SIG-M5 treated with dmso at 0.1 percent for 504 hours (cell line): ENCODE results near the gene PXDN.

Experiments used
- DNase-seq: peaks from one replicate; lab custom pipeline; 2025; ENCODE audit not compliant: unreplicated experiment; lab: John Stamatoyannopoulos, UW

PXDN gene

DNA sequence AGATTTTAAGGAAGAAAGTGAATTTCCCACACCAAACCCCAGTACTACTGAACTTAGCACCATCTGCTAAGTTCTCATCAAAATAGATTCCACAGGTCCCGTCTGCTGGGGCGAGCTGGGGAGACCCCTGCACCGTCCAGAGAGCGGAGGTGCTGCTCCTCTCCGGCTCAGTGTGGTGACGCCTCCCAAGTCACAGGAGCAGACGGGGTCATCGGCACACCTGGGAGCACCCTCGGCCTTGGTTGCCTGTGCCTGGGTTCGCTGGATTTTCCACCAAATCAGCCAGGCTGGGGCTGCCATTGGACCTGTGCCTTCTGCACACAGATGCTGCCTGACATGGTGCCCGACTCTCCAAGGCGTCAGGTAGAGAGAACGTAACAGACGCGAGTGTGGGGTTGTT, 141.3 kb downstream of the PXDN start:
- no peak for DNase-seq

DNA sequence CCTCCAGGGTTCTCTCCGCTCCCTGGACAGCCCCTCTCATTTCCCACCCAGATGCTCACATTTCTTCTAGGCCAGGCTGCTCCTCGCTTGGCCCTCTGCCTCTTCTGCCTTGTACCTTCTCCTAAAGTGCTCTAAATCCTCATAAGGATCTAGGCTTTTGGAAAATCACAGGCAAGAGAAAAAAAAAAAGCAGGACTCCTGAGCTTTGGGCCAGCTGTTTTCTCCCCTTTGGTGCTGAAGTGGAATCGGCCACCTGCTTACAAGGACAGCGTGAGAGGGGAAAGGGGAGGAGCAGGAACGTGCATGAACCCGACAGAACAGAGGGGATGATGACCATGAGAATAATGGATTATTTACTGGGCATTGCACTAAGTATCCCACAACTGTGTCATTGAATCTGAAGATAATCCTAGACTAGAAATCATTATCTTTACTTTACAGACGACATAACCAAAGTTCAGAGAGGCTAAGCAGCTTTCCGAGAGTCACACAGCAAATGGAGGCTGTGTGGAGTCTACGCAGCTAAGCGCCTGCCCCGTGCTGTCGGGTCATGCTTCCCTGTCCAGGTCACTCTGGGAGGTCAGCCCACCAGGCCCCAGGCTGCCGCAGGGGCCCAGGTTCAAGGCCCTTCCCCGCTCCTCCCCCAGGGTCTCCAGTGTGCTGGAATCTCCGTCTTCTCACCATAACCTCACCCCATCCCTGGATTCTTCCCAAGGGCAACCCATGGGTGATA, 141.9 kb downstream of the PXDN start:
- DNase-seq, result no peak

GRCh38 chr2:1601471-1602277, 142.6 kb downstream of the PXDN start:
- DNase-seq, result no peak

- DNase-seq, result no peak
These were observed 143.3 kb downstream of the PXDN start for GRCh38 chr2:1601067-1601412.

DNA sequence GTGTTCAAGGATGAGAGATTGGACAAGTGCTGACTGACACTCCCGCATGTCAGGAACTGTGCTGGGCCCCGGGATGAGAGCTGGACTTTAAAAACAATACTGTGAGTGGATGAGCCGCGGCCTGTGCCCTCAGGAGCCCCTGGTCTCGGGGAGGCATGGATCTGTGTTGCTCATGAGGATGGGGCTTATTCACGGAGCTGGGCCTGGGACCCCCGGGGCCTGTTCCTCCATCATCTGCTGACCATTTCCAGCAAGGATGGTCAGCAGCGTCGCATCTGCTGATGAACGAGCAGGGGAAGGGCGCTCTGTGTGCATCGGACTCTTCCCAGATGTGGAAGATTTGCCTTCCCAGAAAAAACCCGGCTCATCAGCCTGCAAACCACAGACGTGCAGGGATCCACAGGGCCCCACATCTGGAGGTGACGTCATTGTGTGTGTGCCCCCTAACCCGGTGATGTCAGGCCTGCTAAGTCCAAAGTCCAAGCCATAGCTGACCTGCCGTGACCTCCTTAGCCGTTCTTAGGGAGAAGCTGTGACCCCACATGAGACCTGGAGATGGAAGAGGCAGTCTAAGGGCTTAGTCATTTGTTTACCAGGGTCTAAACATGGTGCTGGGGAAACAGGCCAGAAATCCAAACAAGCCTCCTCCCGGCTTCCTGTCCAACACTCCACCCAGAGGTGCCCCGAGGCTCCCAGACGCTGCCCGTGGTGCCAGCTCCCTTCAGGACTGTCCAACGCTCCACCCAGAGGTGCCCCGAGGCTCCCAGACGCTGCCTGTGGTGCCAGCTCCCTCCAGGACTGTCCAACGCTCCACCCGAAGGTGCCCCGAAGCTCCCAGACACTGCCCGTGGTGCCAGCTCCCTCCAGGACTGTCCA, 143.9 kb downstream of the PXDN start:
- DNase-seq, result no peak

- no peak for DNase-seq
These were observed 144.8 kb downstream of the PXDN start for GRCh38 chr2:1599301-1600085.

- no peak for DNase-seq
These were observed 145.5 kb downstream of the PXDN start for GRCh38 chr2:1598800-1599199.

DNA sequence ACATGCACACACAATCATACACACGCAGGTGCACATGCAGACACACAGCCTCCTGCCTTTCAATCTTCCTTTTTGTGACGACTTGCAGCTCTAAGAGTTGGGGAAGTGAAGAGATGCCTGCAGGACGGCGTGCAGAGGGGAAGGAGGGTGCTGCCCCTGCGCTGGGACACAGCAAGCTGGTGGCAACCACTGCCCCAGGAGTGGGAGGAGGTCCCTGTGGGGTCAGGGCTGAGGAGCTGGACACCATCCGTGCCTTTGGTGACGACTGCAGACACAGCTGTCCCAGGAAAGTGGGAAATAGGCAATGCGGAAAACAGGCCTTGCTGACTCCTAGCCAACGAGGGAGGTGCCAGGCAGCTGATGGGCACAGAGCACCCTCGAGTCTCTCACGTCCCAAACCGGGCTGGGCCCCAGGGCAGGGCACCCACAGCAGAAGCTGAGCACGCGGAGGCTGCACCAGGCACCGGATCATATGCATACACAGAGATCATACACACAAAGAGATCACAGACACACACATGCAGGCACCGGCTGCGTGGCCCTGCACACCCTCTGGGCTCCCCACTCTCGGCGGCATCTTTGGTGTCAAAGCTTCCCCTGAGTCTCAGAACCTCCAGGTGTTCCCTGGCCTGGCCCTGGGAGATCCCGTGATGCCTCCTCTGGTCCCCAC, 146.1 kb downstream of the PXDN start:
- no peak for DNase-seq

- DNase-seq, result no peak
These were observed 149.0 kb downstream of the PXDN start for GRCh38 chr2:1595274-1595673.

- no peak for DNase-seq
These were observed 149.7 kb downstream of the PXDN start for GRCh38 chr2:1594373-1595171.

- no peak for DNase-seq
These were observed 150.3 kb downstream of the PXDN start for GRCh38 chr2:1594123-1594372.

DNA sequence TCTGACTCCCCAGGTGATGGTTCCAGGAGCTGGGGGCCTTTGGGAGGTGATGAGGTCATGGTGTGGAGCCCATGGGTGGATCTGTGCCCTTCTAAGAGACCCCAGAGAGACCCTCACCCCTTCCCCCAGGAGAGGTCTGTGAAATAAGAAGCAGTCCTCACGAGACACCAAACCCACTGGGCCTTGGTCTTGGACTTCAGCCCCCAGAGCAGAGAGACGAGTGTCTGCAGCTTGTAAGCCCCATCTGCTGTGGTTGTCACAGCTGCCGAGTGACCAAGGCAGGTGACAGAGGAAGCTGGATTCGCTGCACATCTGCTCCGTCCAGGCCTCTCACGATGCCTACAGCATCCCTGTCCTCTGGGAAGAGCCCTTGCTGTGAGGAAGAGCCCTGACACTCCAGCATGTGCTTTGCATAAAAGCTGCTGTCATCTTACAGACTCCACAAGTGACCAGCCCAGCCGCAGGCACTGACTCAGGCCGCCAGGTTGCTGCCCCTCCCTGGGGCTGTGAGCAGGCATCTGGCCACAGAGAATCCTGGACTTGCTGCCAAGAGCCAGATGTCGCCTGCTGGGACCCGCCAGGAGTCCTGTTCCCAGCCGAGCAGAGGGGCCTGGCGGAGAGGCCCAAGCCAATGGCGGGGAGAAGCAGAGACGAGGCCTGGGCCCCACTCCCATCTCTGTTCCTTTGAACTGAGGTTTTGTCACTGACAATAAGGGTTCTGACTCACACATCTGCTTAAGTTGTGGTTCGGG, 150.8 kb downstream of the PXDN start:
- no peak for DNase-seq

DNA sequence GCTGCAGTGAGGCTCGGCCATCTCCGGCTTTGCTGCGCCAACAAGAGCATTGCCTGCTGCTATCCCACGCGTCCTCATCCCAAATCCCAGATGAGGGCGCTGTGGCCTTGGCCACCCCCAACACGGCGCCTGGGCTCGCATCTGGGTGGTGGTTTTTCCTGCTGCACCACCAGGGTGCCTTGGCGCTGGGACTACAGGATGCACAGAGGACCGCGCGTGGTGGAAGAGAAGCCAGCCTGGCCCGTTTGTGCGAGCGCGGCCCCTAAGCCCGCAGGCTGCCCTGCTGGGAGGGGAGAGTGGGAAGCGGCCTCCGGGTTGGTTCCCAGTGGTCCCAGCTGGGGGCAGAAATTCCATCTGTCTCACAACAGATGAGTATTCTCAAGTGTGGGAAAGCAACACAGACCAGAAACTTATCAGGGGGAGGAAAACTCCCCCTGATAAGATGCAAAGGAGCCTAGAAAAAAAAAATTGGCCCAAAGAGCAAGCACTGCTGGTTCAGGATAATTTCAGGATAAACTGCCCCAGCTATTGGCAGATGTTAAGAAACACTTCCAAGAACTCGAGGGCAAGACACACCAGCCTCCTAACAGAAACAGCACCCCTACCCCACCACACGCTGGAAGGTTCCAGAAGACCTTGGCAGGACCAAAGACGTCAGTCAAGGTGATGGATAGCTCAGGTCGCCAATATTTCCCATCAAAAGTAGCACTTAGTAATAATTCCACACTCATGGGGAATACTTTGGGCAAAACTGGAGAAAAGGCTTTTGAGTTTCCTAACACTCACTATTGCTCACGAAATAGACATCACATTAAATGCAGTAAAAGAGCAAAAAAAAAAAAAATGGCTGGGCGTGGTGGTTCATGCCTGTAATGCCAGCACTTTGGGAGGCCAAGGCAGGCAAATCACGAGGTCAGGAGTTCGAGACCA, 152.1 kb downstream of the PXDN start:
- DNase-seq, result no peak

DNA sequence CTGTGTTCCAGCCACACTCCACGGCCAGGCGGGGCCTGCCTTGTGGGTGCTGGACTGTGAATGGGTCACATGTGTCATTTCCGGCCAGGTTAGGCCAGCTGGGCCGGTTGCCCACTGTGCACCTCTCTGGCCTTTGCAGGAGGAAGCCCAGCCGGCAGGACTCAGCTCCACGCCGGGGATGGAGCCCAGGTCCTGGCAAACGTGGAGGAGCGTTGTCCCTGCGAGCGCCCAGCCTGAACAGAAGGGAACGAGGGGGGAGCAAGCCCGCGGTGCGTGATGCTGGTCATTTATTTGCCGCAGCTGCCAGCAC, 152.9 kb downstream of the PXDN start:
- DNase-seq, result no peak

DNA sequence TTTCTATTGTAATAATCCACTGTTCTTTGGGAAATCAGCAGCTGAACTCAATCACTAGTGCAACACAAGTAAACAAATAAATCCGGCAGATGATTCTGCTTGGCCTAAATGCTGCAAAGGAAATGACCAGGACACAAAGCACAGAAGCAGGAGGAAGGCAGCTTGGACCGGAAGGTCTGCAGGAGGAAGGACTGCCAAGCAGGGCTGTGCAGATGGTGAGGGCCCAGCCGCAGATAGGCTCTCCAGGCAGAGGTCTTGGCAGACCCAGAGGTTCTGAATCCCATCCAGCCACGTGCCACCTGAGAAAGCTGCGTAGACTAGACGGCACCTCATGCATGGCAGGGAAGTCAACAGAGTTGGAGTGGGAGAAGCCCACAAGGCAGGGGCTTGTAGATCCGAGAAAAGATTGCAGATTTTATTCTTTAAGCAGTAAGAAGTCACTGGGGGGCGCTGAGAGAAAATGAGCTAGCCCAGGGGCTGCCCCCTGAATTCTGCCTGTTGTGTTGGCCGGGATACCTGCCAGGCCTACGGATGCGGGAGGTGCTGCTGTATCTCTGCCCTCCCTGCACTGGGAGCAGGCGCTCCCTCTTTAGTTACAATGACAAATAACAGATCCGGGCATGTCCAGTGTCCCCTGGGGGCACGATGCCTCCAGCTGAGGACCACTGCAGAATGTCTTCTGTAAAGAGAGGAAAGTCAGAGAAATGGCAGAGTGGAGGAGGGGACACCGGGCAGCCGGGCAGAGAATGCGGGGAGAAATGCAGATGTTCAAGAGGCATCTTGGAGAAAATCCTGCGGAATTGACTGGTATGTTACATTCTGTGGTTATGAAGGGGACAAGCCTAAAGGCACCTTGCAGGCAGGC, 153.5 kb downstream of the PXDN start:
- no peak for DNase-seq

DNA sequence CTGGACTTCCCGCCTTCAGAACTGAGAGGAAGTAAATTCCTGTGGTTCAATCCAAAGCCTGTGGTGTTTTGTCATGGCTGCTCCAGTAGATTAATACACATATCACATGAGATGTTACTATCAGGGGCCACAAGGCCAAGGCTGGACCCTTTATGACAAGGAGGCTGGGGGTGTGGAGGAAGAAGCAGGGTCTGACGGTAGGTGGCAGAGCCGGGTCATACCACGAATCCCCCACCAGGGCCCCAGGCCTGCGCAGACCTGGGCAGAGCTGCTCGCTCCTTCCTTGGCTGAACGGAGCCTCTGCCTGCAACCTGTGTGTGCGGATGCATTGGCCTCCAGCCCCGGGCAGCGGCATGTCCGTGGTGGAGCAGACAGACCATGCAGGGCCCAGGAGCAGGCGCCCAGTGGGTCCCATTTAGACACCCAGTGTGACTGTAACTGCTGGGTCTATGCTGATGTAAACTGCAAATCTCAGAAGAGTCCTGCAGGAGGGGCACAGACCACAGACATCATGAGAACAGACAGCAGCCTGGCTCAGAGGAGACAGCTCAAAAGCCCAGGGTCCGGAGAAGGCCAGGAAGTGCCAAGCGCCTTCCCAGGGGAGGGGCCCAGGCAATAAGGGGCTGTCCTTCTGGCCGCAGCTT, 155.2 kb downstream of the PXDN start:
- no peak for DNase-seq
